Hepatocyte (in vitro differentiated cells): ENCODE results near the gene KLHL9. TPM values are rescaled to one million over a fixed set of nuclear protein-coding genes. Genes with fewer than 3 reads are reported as not detected.

Experiments used
- DNase-seq: peaks from one replicate; pipeline ENCODE4 v3.0.0-alpha.2; 2016; ENCODE audit warnings: low spot score
- H2AFZ ChIP-seq: fragments of 200-600 bp; sonication (generic); 2 replicates; pipeline ENCODE4 v1.6.0; 2016; ENCODE audit warnings: antibody characterized with exemption, mild to moderate bottlenecking
- H3K27ac ChIP-seq: fragments of 200-600 bp; sonication (generic); 2 replicates; pipeline ENCODE4 v1.5.1; 2016; ENCODE audit warnings: mild to moderate bottlenecking
- H3K27me3 ChIP-seq: fragments of 200-600 bp; sonication (generic); 2 replicates; pipeline ENCODE4 v1.6.1; 2016
- H3K36me3 ChIP-seq: fragments of 200-600 bp; sonication (generic); replicated peaks from 2 replicates; pipeline ENCODE4 v1.5.1; 2016; ENCODE audit warnings: low read depth; ENCODE audit not compliant: insufficient read depth
- H3K4me1 ChIP-seq: fragments of 200-600 bp; sonication (generic); 2 replicates; pipeline ENCODE4 v1.5.1; 2016; ENCODE audit warnings: mild to moderate bottlenecking, moderate library complexity; ENCODE audit not compliant: insufficient read depth
- H3K4me2 ChIP-seq: fragments of 200-600 bp; sonication (generic); 2 replicates; pipeline ENCODE4 v1.6.0; 2016
- H3K4me3 ChIP-seq: fragments of 200-600 bp; sonication (generic); 2 replicates; pipeline ENCODE4 v1.5.1; 2016; ENCODE audit warnings: mild to moderate bottlenecking
- H3K79me2 ChIP-seq: fragments of 200-600 bp; sonication (generic); 2 replicates; pipeline ENCODE4 v1.6.0; 2017; ENCODE audit warnings: mild to moderate bottlenecking
- H3K9me2 ChIP-seq: fragments of 200-600 bp; sonication (generic); replicated peaks from 2 replicates; pipeline ENCODE4 v1.6.0; 2017; ENCODE audit warnings: mild to moderate bottlenecking; ENCODE audit not compliant: insufficient read depth
- H3K9me3 ChIP-seq: fragments of 200-600 bp; sonication (generic); 2 replicates; pipeline ENCODE4 v1.5.1; 2016; ENCODE audit warnings: low read depth, mild to moderate bottlenecking
- H4K20me1 ChIP-seq: fragments of 200-600 bp; sonication (generic); 2 replicates; pipeline ENCODE4 v1.6.0; 2016; ENCODE audit warnings: mild to moderate bottlenecking; ENCODE audit not compliant: insufficient read depth, poor library complexity, severe bottlenecking
- CTCF ChIP-seq: fragments of 200-600 bp; sonication (generic); IDR thresholded peaks from 2 replicates; pipeline ENCODE4 v1.5.1; 2016; ENCODE audit warnings: antibody characterized with exemption, mild to moderate bottlenecking; ENCODE audit not compliant: poor library complexity
- EZH2 ChIP-seq: fragments of 200-600 bp; sonication (generic); IDR thresholded peaks from 2 replicates; pipeline ENCODE4 v1.6.1; 2016; ENCODE audit warnings: antibody characterized with exemption, mild to moderate bottlenecking, borderline replicate concordance
- EZH2phosphoT487 ChIP-seq: fragments of 200-600 bp; sonication (generic); IDR thresholded peaks from one replicate; pipeline ENCODE4 v1.6.1; 2018; ENCODE audit warnings: antibody characterized with exemption, mild to moderate bottlenecking, low read depth, moderate library complexity; ENCODE audit not compliant: unreplicated experiment, severe bottlenecking
- WGBS: methylation state at CpG from one replicate; pipeline ENCODE4 v1.1.6; 2016; ENCODE audit warnings: low lambda C conversion rate; ENCODE audit errors: missing lambda C conversion rate; 5-methylcytosine and 5-hydroxymethylcytosine counted together
- polyA plus RNA-seq: library from polyadenylated mRNA; unstranded; fragments of >200 nt; fragmentation: Nextera tagmentation; extraction: Ambion mirVana; gene quantifications from 2 replicates; pipeline ENCODE4 v1.2.1, GENCODE V29; 2016
- total RNA-seq: library from RNA; depleted of rRNA; stranded (reverse); fragments of >200 nt; gene quantifications from 2 replicates; pipeline ENCODE4 v1.2.3, GENCODE V29; 2014

KLHL9 gene
- total and polyA plus RNA-seq, 2 experiments from 2014 or later: 18.6 to 43.1 TPM

GRCh38 chr9:21333226-21333625 is 2.0 kb downstream of the KLHL9 start:
- Histone ChIP-seq H3K27ac (no peak overlapping the region), H3K4me2 (peak overlapping the region; percentile 86), H3K9me3 (no peaks in the 10 kb centered on the region), H3K4me3 (peak overlapping the region; percentile 97), H3K36me3 (no peaks in the 10 kb centered on the region), H3K27me3 (no peaks in the 10 kb centered on the region), H3K4me1 (peaks cover 33% of the 10 kb centered on the region), H4K20me1 (peaks cover 61% of the 10 kb centered on the region), H2AFZ (no peak overlapping the region), H3K9me2 (no peaks in the 10 kb centered on the region), H3K79me2 (peaks cover 73% of the 10 kb centered on the region)
- 100% methylated on average over 2 of the region's 2 CpGs for WGBS
- TF ChIP-seq EZH2 (no peak), EZH2phosphoT487 (no peak)
- DNase-seq: no peak

- Histone ChIP-seq H3K27me3 (no peaks in the 10 kb centered on the region), H3K9me2 (no peaks in the 10 kb centered on the region), H3K4me2 (peak overlapping the region; percentile 86), H4K20me1 (peaks cover 67% of the 10 kb centered on the region), H2AFZ (no peak overlapping the region), H3K79me2 (peaks cover 86% of the 10 kb centered on the region), H3K27ac (no peak overlapping the region), H3K36me3 (no peaks in the 10 kb centered on the region), H3K4me3 (no peak overlapping the region), H3K4me1 (peaks cover 33% of the 10 kb centered on the region), H3K9me3 (no peaks in the 10 kb centered on the region)
- WGBS: 80% methylated on average over 5 of the region's 5 CpGs
- TF ChIP-seq EZH2: no peak
- no peak for TF ChIP-seq CTCF
- TF ChIP-seq EZH2phosphoT487: no peak
- no peak for DNase-seq
These were observed 3.4 kb downstream of the KLHL9 start for GRCh38 chr9:21331676-21332402.

GRCh38 chr9:21326526-21327139 is 8.6 kb downstream of the KLHL9 start:
- H3K4me2 ChIP-seq: no peak overlapping the region
- no peak overlapping the region for H3K4me3 ChIP-seq
- no peaks in the 10 kb centered on the region for H3K9me3 ChIP-seq
- H3K4me1 ChIP-seq: peaks cover 9% of the 10 kb centered on the region
- TF ChIP-seq EZH2 (no peak), CTCF (peak; percentile 77), EZH2phosphoT487 (no peak)
- 43% methylated on average over 2 of the region's 2 CpGs for WGBS
- no peak overlapping the region for H3K27ac ChIP-seq
- H3K36me3 ChIP-seq: no peaks in the 10 kb centered on the region
- no peak overlapping the region for H2AFZ ChIP-seq
- DNase-seq: peak; percentile 55
- peaks cover 47% of the 10 kb centered on the region for H3K79me2 ChIP-seq
- no peaks in the 10 kb centered on the region for H3K27me3 ChIP-seq
- H3K9me2 ChIP-seq: no peaks in the 10 kb centered on the region
- H4K20me1 ChIP-seq: peaks cover 53% of the 10 kb centered on the region

GRCh38 chr9:21324047-21324446 is 11.2 kb downstream of the KLHL9 start:
- H3K27me3 ChIP-seq: no peaks in the 10 kb centered on the region
- WGBS: 92% methylated on average over 4 of the region's 4 CpGs
- TF ChIP-seq EZH2phosphoT487 (no peak), CTCF (no peak), EZH2 (no peak)
- no peak overlapping the region for H3K4me3 ChIP-seq
- no peaks in the 10 kb centered on the region for H3K9me3 ChIP-seq
- H4K20me1 ChIP-seq: peaks cover 27% of the 10 kb centered on the region
- no peak overlapping the region for H3K4me2 ChIP-seq
- H3K79me2 ChIP-seq: peaks cover 22% of the 10 kb centered on the region
- no peak overlapping the region for H3K27ac ChIP-seq
- no peaks in the 10 kb centered on the region for H3K9me2 ChIP-seq
- H3K36me3 ChIP-seq: no peaks in the 10 kb centered on the region
- H3K4me1 ChIP-seq: no peaks in the 10 kb centered on the region
- DNase-seq: no peak
- H2AFZ ChIP-seq: no peak overlapping the region
